GM12878 (cell line): Measurements from ENCODE around the gene DOCK2. TPM values are rescaled to one million over a fixed set of nuclear protein-coding genes. Genes with fewer than 3 reads are reported as not detected.

ENCODE experiments used
- ATAC-seq: fragments of 200-7000 bp; cut with Tn5 transposase; 3 replicates; pipeline ENCODE4 v1.9.1; 2020; ENCODE audit warnings: mild to moderate bottlenecking, moderate library complexity
- BruUV-seq: library from RNA; stranded (reverse); fragments of 400-500 nt; replicated peaks from 2 replicates; lab custom pipeline; 2021; lab: Mats Ljungman, UMichigan
- CTCF ChIA-PET: fragments of 300-600 bp; sonication (Branson Sonifier 250); formaldehyde crosslinking; extraction: SDS; loops from one replicate; lab custom pipeline; 2021; ENCODE audit warnings: inconsistent platforms; lab: Yijun Ruan, JAX
- POLR2A ChIA-PET: fragments of 350-600 bp; formaldehyde crosslinking; extraction: SDS; loops from one replicate; lab custom pipeline; 2021; ENCODE audit warnings: inconsistent platforms; lab: Charles Lee
- RAD21 ChIA-PET: fragments of 300-600 bp; sonication (Branson Sonifier 250); formaldehyde crosslinking; loops from one replicate; lab custom pipeline; 2023; ENCODE audit warnings: antibody characterized with exemption; ENCODE audit not compliant: unreplicated experiment; lab: Charles Lee
- SMC1A ChIA-PET: fragments of 300-600 bp; sonication (Branson Sonifier 250); formaldehyde crosslinking; loops from one replicate; lab custom pipeline; 2023; ENCODE audit not compliant: unreplicated experiment, uncharacterized antibody; lab: Charles Lee
- DNase-seq: peaks from one replicate; pipeline ENCODE4 v3.0.0-alpha.2; 2011; ENCODE audit warnings: low read depth, low spot score
- FAIRE-seq: peaks from 3 replicates; lab custom pipeline; 2011; peaks lifted over from hg19 to GRCh38; lab: Jason Lieb, UNC
- H2AFZ ChIP-seq: 2 replicates; pipeline ENCODE4 v1.6.0; 2011; ENCODE audit warnings: low read depth, low read length, control low read depth; ENCODE audit not compliant: control insufficient read depth
- H3K27ac ChIP-seq: 2 replicates; pipeline ENCODE4 v1.5.1; 2011; ENCODE audit warnings: control low read depth; ENCODE audit not compliant: control insufficient read depth, insufficient read depth
- H3K27me3 ChIP-seq, 2 experiments: replicated peaks in 1 of 2; 2 replicates each; pipeline versions ENCODE4 v1.6.0 to v1.6.1; 2011; ENCODE audit warnings: low read length in 1 of 2; ENCODE audit not compliant: control insufficient read depth in 2 of 2, insufficient read depth in 2 of 2
- H3K36me3 ChIP-seq, 2 experiments: 2 replicates each; pipeline ENCODE4 v1.5.1; 2011; ENCODE audit warnings: low read length in 1 of 2; ENCODE audit not compliant: control insufficient read depth in 2 of 2, insufficient read depth in 2 of 2
- H3K4me1 ChIP-seq: 2 replicates; pipeline ENCODE4 v1.6.1; 2011; ENCODE audit warnings: mild to moderate bottlenecking, low read length, moderate library complexity, mixed read lengths; ENCODE audit not compliant: control insufficient read depth, insufficient read depth
- H3K4me2 ChIP-seq: 2 replicates; pipeline ENCODE4 v1.6.0; 2011; ENCODE audit warnings: control low read depth; ENCODE audit not compliant: control insufficient read depth, insufficient read depth
- H3K4me3 ChIP-seq: fragments of 200-600 bp; sonication (generic); 2 replicates; pipeline ENCODE4 v1.5.1; 2016
- H3K79me2 ChIP-seq: 2 replicates; pipeline ENCODE4 v1.6.0; 2011; ENCODE audit warnings: low read length; ENCODE audit not compliant: control insufficient read depth, insufficient read depth
- H3K9ac ChIP-seq: 2 replicates; pipeline ENCODE4 v1.8.0; 2011; ENCODE audit warnings: low read length, control low read depth, mixed read lengths; ENCODE audit not compliant: control insufficient read depth, insufficient read depth
- H3K9me3 ChIP-seq: replicated peaks from 3 replicates; pipeline ENCODE4 v1.5.1; 2011; ENCODE audit warnings: mild to moderate bottlenecking, low read length; ENCODE audit not compliant: control insufficient read depth, insufficient read depth
- H4K20me1 ChIP-seq: 2 replicates; pipeline ENCODE4 v1.6.0; 2011; ENCODE audit not compliant: control insufficient read depth, insufficient read depth
- CHD1 ChIP-seq: IDR thresholded peaks from 2 replicates; pipeline ENCODE4 v1.6.1; 2012; ENCODE audit warnings: low read depth, low read length, improper control_type of control experiment
- DPF2 ChIP-seq: fragments of 450-650 bp; IDR thresholded peaks from 2 replicates; pipeline ENCODE4 v1.6.1; 2017; ENCODE audit warnings: mild to moderate bottlenecking
- GABPA ChIP-seq: IDR thresholded peaks from 2 replicates; pipeline ENCODE4 v1.6.1; 2014; ENCODE audit warnings: antibody characterized with exemption, low read depth, mild to moderate bottlenecking, inconsistent platforms
- HDAC2 ChIP-seq: fragments of 200-600 bp; sonication (generic); IDR thresholded peaks from 2 replicates; pipeline ENCODE4 v1.6.1; 2017
- HDGF ChIP-seq: fragments of 450-650 bp; IDR thresholded peaks from 2 replicates; pipeline ENCODE4 v1.6.1; 2016; ENCODE audit warnings: antibody characterized with exemption
- JUND ChIP-seq: IDR thresholded peaks from 2 replicates; pipeline ENCODE4 v1.6.1; 2012; ENCODE audit warnings: low read depth, mild to moderate bottlenecking, low read length, improper control_type of control experiment, moderate library complexity
- NFIC ChIP-seq: IDR thresholded peaks from 2 replicates; pipeline ENCODE4 v1.6.1; 2012; ENCODE audit warnings: low read depth, mild to moderate bottlenecking, inconsistent platforms, low read length, moderate library complexity
- NFXL1 ChIP-seq: fragments of 450-650 bp; IDR thresholded peaks from 2 replicates; pipeline ENCODE4 v1.6.1; 2017; ENCODE audit warnings: antibody characterized with exemption, mild to moderate bottlenecking, borderline replicate concordance
- NFYB ChIP-seq: IDR thresholded peaks from 2 replicates; pipeline ENCODE4 v1.6.1; 2011; ENCODE audit warnings: low read depth, mild to moderate bottlenecking, low read length, improper control_type of control experiment, moderate library complexity; ENCODE audit not compliant: insufficient read depth
- PAX8 ChIP-seq: fragments of 450-650 bp; IDR thresholded peaks from 2 replicates; pipeline ENCODE4 v1.6.1; 2017; ENCODE audit warnings: mild to moderate bottlenecking, moderate library complexity
- PKNOX1 ChIP-seq: fragments of 450-650 bp; IDR thresholded peaks from 2 replicates; pipeline ENCODE4 v1.6.1; 2016; ENCODE audit warnings: mild to moderate bottlenecking
- POU2F2 ChIP-seq: IDR thresholded peaks from 3 replicates; pipeline ENCODE4 v1.6.1; 2011; ENCODE audit warnings: low read depth, mild to moderate bottlenecking, low read length, borderline replicate concordance
- TARDBP ChIP-seq: IDR thresholded peaks from 2 replicates; pipeline ENCODE4 v1.6.1; 2016; ENCODE audit warnings: borderline replicate concordance
- USF1 ChIP-seq: IDR thresholded peaks from 2 replicates; pipeline ENCODE4 v1.6.1; 2011; ENCODE audit warnings: borderline replicate concordance, low read depth, mild to moderate bottlenecking, moderate library complexity, mixed read lengths, low read length; ENCODE audit not compliant: insufficient read depth; ENCODE audit errors: extremely low read length
- ZNF622 ChIP-seq: fragments of 450-650 bp; IDR thresholded peaks from 2 replicates; pipeline ENCODE4 v1.6.1; 2017; ENCODE audit warnings: mild to moderate bottlenecking, inconsistent platforms
- WGBS: methylation state at CpG from one replicate; pipeline ENCODE4 v1.1.6; 2016; ENCODE audit warnings: low lambda C conversion rate; ENCODE audit not compliant: insufficient replicate concordance, insufficient coverage; ENCODE audit errors: missing lambda C conversion rate; 5-methylcytosine and 5-hydroxymethylcytosine counted together
- in situ Hi-C: fragments of 300-500 bp; cut with MboI; formaldehyde crosslinking; loops from 9 replicates; pipeline ENCODE4 v1.14.3; 2018; ENCODE audit warnings: mixed read lengths
- intact Hi-C: fragments of 100-400 bp; cut with micrococcal nuclease; formaldehyde crosslinking; loops from one replicate; pipeline ENCODE4 v1.14.2; 2022; ENCODE audit not compliant: unreplicated experiment
- polyA plus RNA-seq, 11 experiments: library from polyadenylated mRNA; depleted of rRNA in 4 of 11; unstranded in 6 of 11; stranded (reverse) in 5 of 11; fragments of >200 nt; fragmentation: Nextera tagmentation in 4 of 11; fragmentation: Illumina TruSeq in 1 of 11; extraction: Ambion mirVana in 4 of 11; extraction: Trizol in 1 of 11; gene quantifications; 1 replicate in 1 of 11; 2 replicates in 10 of 11; pipeline versions ENCODE4 v1.2.1 to v1.2.3, GENCODE V29; 2011 to 2016; ENCODE audit warnings: inconsistent platforms in 2 of 11, missing spikeins in 2 of 11, low read depth in 1 of 11
- total RNA-seq, 4 experiments: library from RNA; depleted of rRNA in 3 of 4; stranded (reverse); fragments of >200 nt in 3 of 4; fragmentation: Illumina TruSeq in 1 of 4; extraction: Trizol in 1 of 4; gene quantifications; 2 replicates each; pipeline versions ENCODE4 v1.2.1 to v1.2.3, GENCODE V29; 2013 to 2021
- TF ChIP-seq, protein P1 (sequence below): IDR thresholded peaks from 2 replicates; pipeline ENCODE4 v1.6.1; 2012; ENCODE audit warnings: mild to moderate bottlenecking, low read depth, low read length
- TF ChIP-seq, protein P2 (sequence below): fragments of 450-650 bp; IDR thresholded peaks from 2 replicates; pipeline ENCODE4 v1.6.1; 2014; ENCODE audit warnings: mild to moderate bottlenecking

DOCK2 gene
- total and polyA plus RNA-seq, 10 of the 15 experiments (the other 5 are each of a cell fraction or from before 2014, with no cell fraction given): 34.2 to 192 (median 118) TPM

DNA sequence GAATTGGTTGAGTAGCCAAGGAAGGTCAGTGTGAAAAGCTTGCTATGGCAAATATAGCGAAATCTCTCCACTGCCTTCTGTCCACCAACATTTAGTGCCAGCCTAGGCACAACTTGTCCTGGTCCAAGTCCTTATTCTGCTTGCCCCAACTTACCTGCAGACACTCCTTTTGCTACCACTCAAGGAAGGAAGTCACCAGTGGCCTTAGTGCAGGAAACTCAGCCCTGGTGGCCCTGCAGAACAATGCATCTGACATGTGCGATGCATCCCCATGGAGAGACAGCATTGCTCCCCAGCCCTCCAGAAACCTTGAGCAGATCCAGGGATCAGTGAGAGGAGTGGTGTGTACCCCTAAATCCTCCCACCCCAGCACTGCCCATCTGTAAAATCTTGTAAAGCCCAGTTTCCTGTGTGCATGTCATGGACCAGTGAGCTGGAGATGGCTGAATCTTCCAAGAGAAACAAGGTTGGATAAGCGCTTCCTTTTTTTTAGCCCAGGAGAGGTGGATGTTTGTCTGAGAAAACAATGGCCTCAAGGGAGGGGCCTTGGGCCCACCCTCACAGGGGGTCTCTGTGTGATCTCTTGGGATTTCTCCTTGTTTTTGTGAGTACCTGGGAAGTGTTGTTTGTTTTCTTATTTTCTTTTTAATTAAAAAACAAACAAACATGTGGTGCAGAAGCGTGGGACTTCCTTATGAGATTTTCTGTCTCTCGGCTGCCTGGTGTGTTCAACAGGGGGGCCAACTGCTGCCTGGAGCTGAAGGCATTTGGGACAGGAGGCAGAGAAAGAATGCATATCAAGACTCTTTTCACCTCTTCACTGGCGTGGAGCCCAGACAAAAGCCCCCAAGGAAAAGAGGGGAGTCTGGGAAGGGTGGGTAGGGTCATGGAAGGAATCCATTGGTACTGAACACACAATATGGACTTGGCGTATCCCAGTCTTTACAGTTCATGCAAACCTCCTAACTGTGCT lies 472.3 kb downstream of the DOCK2 start:
- DNase-seq (no peak), FAIRE-seq (no peak), ATAC-seq (no peak)
- ChIA-PET RAD21 (no interaction called here), POLR2A (no interaction called here), CTCF (interaction anchor here (0.6 to 1.4 kb wide), 2 partner anchors 75 to 326 kb away, joined by 3 to 4 read pairs; no protein-coding TSS in a partner anchor), SMC1A (no interaction called here)
- intact Hi-C loops: loop anchor here (10.0 kb wide), 1 partner anchor 225 kb away; no protein-coding TSS in a partner anchor
- Histone ChIP-seq H3K27ac (no peak overlapping the region), H2AFZ (no peak overlapping the region), H4K20me1 (no peaks in the 10 kb centered on the region), H3K9me3 (no peaks in the 10 kb centered on the region), H3K4me2 (no peak overlapping the region), H3K4me1 (no peaks in the 10 kb centered on the region), H3K4me3 (no peak overlapping the region), H3K9ac (no peak overlapping the region), H3K36me3 (no peaks in the 10 kb centered on the region), H3K79me2 (no peaks in the 10 kb centered on the region), H3K27me3 (peaks cover 0 to 1% of the 10 kb centered on the region in 2 experiments; a peak in 3 of 4 replicates)
- WGBS: 26% methylated on average over 7 of the region's 7 CpGs
- TF ChIP-seq NFYB (no peak), JUND (no peak), PKNOX1 (no peak), DPF2 (no peak), POU2F2 (no peak), ZNF622 (no peak), USF1 (no peak), CHD1 (no peak), GABPA (no peak), HDGF (no peak), HDAC2 (no peak), TARDBP (no peak), NFXL1 (no peak), NFIC (no peak), PAX8 (no peak)
- TF ChIP-seq, protein P1, sequence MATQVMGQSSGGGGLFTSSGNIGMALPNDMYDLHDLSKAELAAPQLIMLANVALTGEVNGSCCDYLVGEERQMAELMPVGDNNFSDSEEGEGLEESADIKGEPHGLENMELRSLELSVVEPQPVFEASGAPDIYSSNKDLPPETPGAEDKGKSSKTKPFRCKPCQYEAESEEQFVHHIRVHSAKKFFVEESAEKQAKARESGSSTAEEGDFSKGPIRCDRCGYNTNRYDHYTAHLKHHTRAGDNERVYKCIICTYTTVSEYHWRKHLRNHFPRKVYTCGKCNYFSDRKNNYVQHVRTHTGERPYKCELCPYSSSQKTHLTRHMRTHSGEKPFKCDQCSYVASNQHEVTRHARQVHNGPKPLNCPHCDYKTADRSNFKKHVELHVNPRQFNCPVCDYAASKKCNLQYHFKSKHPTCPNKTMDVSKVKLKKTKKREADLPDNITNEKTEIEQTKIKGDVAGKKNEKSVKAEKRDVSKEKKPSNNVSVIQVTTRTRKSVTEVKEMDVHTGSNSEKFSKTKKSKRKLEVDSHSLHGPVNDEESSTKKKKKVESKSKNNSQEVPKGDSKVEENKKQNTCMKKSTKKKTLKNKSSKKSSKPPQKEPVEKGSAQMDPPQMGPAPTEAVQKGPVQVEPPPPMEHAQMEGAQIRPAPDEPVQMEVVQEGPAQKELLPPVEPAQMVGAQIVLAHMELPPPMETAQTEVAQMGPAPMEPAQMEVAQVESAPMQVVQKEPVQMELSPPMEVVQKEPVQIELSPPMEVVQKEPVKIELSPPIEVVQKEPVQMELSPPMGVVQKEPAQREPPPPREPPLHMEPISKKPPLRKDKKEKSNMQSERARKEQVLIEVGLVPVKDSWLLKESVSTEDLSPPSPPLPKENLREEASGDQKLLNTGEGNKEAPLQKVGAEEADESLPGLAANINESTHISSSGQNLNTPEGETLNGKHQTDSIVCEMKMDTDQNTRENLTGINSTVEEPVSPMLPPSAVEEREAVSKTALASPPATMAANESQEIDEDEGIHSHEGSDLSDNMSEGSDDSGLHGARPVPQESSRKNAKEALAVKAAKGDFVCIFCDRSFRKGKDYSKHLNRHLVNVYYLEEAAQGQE: no peak
- TF ChIP-seq, protein P2, sequence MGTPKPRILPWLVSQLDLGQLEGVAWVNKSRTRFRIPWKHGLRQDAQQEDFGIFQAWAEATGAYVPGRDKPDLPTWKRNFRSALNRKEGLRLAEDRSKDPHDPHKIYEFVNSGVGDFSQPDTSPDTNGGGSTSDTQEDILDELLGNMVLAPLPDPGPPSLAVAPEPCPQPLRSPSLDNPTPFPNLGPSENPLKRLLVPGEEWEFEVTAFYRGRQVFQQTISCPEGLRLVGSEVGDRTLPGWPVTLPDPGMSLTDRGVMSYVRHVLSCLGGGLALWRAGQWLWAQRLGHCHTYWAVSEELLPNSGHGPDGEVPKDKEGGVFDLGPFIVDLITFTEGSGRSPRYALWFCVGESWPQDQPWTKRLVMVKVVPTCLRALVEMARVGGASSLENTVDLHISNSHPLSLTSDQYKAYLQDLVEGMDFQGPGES: no peak
- in situ Hi-C loops: no loop called here
- no TSS peak for BruUV-seq
